Measurements from ENCODE around the gene ADGRL4. TPM values are rescaled to one million over a fixed set of nuclear protein-coding genes. Genes with fewer than 3 reads are reported as not detected.

ADGRL4 gene
- total and polyA plus RNA-seq, 2 experiments from 2014 or later, result 0.24 to 0.32 TPM

DNA sequence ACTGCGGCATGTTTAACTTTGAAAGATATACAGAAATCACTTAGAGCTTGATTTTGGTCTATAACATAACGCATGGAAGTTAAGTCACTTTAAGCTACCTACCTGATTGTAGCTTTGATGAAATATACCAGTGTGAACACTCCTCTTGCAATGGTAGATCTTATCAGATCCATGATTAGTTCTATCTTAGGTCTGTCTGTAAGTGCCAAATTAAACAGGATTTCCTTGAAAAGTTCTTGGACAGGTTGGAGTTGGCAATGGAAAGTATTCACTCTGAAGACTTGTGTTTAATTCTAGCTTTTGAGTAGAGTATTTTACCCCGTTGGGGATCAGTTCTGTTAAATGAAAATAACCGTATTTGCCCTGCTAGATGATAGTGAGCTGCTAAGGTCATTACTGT lies 4.1 kb upstream of the ADGRL4 start:
- peaks cover 1% of the 10 kb centered on the region; the same call in 2 of the 3 replicates for H3K9me3 Mint-ChIP-seq
- DNase-seq (ENCODE audit: low spot score) (no peak), ATAC-seq (no peak)
- Histone ChIP-seq H3K79me2 (replicated peaks; ENCODE audit: insufficient read depth) (no peaks in the 10 kb centered on the region), H3K4me3 (no peak overlapping the region), H3K4me2 (no peak overlapping the region), H3K4me1 (ENCODE audit: insufficient read depth) (no peaks in the 10 kb centered on the region), H3K36me3 (ENCODE audit: insufficient read depth) (no peaks in the 10 kb centered on the region), H4K20me1 (replicated peaks; ENCODE audit: insufficient read depth) (no peaks in the 10 kb centered on the region), H3K27ac (ENCODE audit: low read depth) (no peak overlapping the region), H3K27me3 (ENCODE audit: insufficient read depth) (no peaks in the 10 kb centered on the region), H2AFZ (no peak overlapping the region), H3K9me2 (ENCODE audit: insufficient read depth) (no peaks in the 10 kb centered on the region), H3F3A (replicated peaks; ENCODE audit: low read depth) (no peaks in the 10 kb centered on the region)
- H3K4me3 Mint-ChIP-seq, result no peak overlapping the region
- TF ChIP-seq JUNB (IDR thresholded peaks at IDR 0.05; ENCODE audit: unreplicated experiment), result no peak
- TF ChIP-seq, protein P1, sequence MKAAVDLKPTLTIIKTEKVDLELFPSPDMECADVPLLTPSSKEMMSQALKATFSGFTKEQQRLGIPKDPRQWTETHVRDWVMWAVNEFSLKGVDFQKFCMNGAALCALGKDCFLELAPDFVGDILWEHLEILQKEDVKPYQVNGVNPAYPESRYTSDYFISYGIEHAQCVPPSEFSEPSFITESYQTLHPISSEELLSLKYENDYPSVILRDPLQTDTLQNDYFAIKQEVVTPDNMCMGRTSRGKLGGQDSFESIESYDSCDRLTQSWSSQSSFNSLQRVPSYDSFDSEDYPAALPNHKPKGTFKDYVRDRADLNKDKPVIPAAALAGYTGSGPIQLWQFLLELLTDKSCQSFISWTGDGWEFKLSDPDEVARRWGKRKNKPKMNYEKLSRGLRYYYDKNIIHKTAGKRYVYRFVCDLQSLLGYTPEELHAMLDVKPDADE (IDR thresholded peaks at IDR 0.05), result no peak
- no peak for TF ChIP-seq POLR2AphosphoS5 (IDR thresholded peaks at IDR 0.05; ENCODE audit: low read depth)
- no peak for TF ChIP-seq STAT1 (IDR thresholded peaks at IDR 0.05; ENCODE audit: unreplicated experiment)
- H3K4me1 Mint-ChIP-seq, result peaks cover 13% of the 10 kb centered on the region
- H3K27me3 Mint-ChIP-seq (ENCODE audit: insufficient read depth, low read depth, poor library complexity), result peaks cover 2% of the 10 kb centered on the region
- no peak overlapping the region for H3K27ac Mint-ChIP-seq
- H3K36me3 Mint-ChIP-seq (ENCODE audit: low read depth), result no peaks in the 10 kb centered on the region

DNA sequence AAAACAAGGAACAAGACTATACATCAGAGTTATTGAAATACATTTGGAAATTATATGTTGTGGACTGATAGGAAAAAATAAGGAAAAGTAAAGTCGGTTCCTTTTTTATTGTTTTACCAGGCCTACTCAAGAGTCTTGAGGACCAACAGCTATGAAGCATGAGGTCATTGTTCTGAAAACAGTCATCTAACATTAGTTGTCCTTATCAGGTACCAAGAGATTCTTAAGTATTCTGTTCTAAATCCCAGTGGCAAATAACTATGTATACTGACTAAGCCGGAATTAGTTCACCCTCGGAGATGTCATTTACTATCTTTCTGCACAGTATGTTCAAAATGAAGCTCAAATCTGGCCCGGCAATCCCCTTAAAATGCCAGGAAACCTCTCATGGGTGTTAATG lies 585 bp downstream of the ADGRL4 start:
- Histone ChIP-seq H3K4me3 (peak overlapping the region; percentile 67), H3K36me3 (ENCODE audit: insufficient read depth) (no peaks in the 10 kb centered on the region), H3F3A (replicated peaks; ENCODE audit: low read depth) (no peaks in the 10 kb centered on the region), H2AFZ (peak overlapping the region; percentile 99), H3K9me2 (ENCODE audit: insufficient read depth) (no peaks in the 10 kb centered on the region), H3K79me2 (replicated peaks; ENCODE audit: insufficient read depth) (no peaks in the 10 kb centered on the region), H3K27ac (ENCODE audit: low read depth) (no peak overlapping the region), H3K27me3 (ENCODE audit: insufficient read depth) (no peaks in the 10 kb centered on the region), H3K4me2 (peak overlapping the region; percentile 83), H3K4me1 (ENCODE audit: insufficient read depth) (no peaks in the 10 kb centered on the region), H4K20me1 (replicated peaks; ENCODE audit: insufficient read depth) (no peaks in the 10 kb centered on the region)
- Mint-ChIP-seq H3K27me3 (ENCODE audit: insufficient read depth, low read depth, poor library complexity) (peaks cover 2% of the 10 kb centered on the region), H3K27ac (no peak overlapping the region), H3K4me1 (peaks cover 13% of the 10 kb centered on the region), H3K4me3 (peak overlapping the region; percentile 88), H3K9me3 (no peaks in the 10 kb centered on the region), H3K36me3 (ENCODE audit: low read depth) (no peaks in the 10 kb centered on the region)
- DNase-seq (ENCODE audit: low spot score), result peak; percentile 2
- ATAC-seq, result no peak
- TF ChIP-seq, protein P2, sequence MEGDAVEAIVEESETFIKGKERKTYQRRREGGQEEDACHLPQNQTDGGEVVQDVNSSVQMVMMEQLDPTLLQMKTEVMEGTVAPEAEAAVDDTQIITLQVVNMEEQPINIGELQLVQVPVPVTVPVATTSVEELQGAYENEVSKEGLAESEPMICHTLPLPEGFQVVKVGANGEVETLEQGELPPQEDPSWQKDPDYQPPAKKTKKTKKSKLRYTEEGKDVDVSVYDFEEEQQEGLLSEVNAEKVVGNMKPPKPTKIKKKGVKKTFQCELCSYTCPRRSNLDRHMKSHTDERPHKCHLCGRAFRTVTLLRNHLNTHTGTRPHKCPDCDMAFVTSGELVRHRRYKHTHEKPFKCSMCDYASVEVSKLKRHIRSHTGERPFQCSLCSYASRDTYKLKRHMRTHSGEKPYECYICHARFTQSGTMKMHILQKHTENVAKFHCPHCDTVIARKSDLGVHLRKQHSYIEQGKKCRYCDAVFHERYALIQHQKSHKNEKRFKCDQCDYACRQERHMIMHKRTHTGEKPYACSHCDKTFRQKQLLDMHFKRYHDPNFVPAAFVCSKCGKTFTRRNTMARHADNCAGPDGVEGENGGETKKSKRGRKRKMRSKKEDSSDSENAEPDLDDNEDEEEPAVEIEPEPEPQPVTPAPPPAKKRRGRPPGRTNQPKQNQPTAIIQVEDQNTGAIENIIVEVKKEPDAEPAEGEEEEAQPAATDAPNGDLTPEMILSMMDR (conservative IDR thresholded peaks at IDR 0.05; ENCODE audit: low read depth in 2 of 2), result no peak
- TF ChIP-seq, protein P1 (IDR thresholded peaks at IDR 0.05), result no peak
- TF ChIP-seq, protein P3, sequence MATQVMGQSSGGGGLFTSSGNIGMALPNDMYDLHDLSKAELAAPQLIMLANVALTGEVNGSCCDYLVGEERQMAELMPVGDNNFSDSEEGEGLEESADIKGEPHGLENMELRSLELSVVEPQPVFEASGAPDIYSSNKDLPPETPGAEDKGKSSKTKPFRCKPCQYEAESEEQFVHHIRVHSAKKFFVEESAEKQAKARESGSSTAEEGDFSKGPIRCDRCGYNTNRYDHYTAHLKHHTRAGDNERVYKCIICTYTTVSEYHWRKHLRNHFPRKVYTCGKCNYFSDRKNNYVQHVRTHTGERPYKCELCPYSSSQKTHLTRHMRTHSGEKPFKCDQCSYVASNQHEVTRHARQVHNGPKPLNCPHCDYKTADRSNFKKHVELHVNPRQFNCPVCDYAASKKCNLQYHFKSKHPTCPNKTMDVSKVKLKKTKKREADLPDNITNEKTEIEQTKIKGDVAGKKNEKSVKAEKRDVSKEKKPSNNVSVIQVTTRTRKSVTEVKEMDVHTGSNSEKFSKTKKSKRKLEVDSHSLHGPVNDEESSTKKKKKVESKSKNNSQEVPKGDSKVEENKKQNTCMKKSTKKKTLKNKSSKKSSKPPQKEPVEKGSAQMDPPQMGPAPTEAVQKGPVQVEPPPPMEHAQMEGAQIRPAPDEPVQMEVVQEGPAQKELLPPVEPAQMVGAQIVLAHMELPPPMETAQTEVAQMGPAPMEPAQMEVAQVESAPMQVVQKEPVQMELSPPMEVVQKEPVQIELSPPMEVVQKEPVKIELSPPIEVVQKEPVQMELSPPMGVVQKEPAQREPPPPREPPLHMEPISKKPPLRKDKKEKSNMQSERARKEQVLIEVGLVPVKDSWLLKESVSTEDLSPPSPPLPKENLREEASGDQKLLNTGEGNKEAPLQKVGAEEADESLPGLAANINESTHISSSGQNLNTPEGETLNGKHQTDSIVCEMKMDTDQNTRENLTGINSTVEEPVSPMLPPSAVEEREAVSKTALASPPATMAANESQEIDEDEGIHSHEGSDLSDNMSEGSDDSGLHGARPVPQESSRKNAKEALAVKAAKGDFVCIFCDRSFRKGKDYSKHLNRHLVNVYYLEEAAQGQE (IDR thresholded peaks at IDR 0.05; ENCODE audit: unreplicated experiment), result no peak
- TF ChIP-seq NANOG (IDR thresholded peaks at IDR 0.05; ENCODE audit: borderline replicate concordance) (no peak), EZH2 (IDR thresholded peaks at IDR 0.05; ENCODE audit: low read depth, unreplicated experiment) (no peak), STAT1 (IDR thresholded peaks at IDR 0.05; ENCODE audit: unreplicated experiment) (no peak)

Data from GM23338 (cell line).